ENCODE data around the gene KRT76.

Gene KRT76

GRCh38 chr12:52745554-52745953, 31.6 kb downstream of the KRT76 start:
- no peak for TF ChIP-seq CTCF (IDR thresholded peaks at IDR 0.05; ENCODE audit: low read depth, low read length)
- no peak overlapping the region for H3K4me3 ChIP-seq (ENCODE audit: low read depth, low read length)
- DNase-seq (ENCODE audit: low read depth, low spot score): no peak
- in situ Hi-C loops (cut with HindIII; ENCODE audit: low sequenced_read_pairs): no loop called here

GRCh38 chr12:52744493-52745156, 32.5 kb downstream of the KRT76 start:
- no peak for TF ChIP-seq CTCF (IDR thresholded peaks at IDR 0.05; ENCODE audit: low read depth, low read length)
- DNase-seq (ENCODE audit: low read depth, low spot score): no peak
- no peak overlapping the region for H3K4me3 ChIP-seq (ENCODE audit: low read depth, low read length)
- in situ Hi-C loops (cut with HindIII; ENCODE audit: low sequenced_read_pairs): no loop called here

GRCh38 chr12:52742822-52743457, 34.2 kb downstream of the KRT76 start:
- TF ChIP-seq CTCF (IDR thresholded peaks at IDR 0.05; ENCODE audit: low read depth, low read length): no peak
- no peak overlapping the region for H3K4me3 ChIP-seq (ENCODE audit: low read depth, low read length)
- in situ Hi-C loops (cut with HindIII; ENCODE audit: low sequenced_read_pairs): no loop called here
- DNase-seq (ENCODE audit: low read depth, low spot score): no peak

- no peak for TF ChIP-seq CTCF (IDR thresholded peaks at IDR 0.05; ENCODE audit: low read depth, low read length)
- no peak for DNase-seq (ENCODE audit: low read depth, low spot score)
- no peak overlapping the region for H3K4me3 ChIP-seq (ENCODE audit: low read depth, low read length)
- in situ Hi-C loops (cut with HindIII; ENCODE audit: low sequenced_read_pairs): no loop called here
Observed at GRCh38 chr12:52742196-52742580, 35.0 kb downstream of the KRT76 start.

- TF ChIP-seq CTCF (IDR thresholded peaks at IDR 0.05; ENCODE audit: low read depth, low read length): no peak
- no peak overlapping the region for H3K4me3 ChIP-seq (ENCODE audit: low read depth, low read length)
- in situ Hi-C loops (cut with HindIII; ENCODE audit: low sequenced_read_pairs): no loop called here
- peak; percentile 51 for DNase-seq (ENCODE audit: low read depth, low spot score)
Observed at GRCh38 chr12:52741375-52742195, 35.6 kb downstream of the KRT76 start.

- DNase-seq (ENCODE audit: low read depth, low spot score): no peak
Observed at GRCh38 chr12:52740584-52740983, 36.6 kb downstream of the KRT76 start.

More at GRCh38 chr12:52740584-52740983, 36.6 kb downstream of the KRT76 start:
- TF ChIP-seq CTCF (IDR thresholded peaks at IDR 0.05; ENCODE audit: low read depth, low read length): no peak
- in situ Hi-C loops (cut with HindIII; ENCODE audit: low sequenced_read_pairs): no loop called here
- no peak overlapping the region for H3K4me3 ChIP-seq (ENCODE audit: low read depth, low read length)
